DOHH2 (cell line): ENCODE measurements around the gene LDLRAD4.

Source experiments
- H3F3A ChIP-seq: fragments of 200-600 bp; sonication (generic), shearing (Covaris generic); 2 replicates; pipeline ENCODE4 v1.6.0; 2016; ENCODE audit warnings: antibody characterized with exemption, mild to moderate bottlenecking; ENCODE audit not compliant: control insufficient read depth, insufficient read depth
- H3K27ac ChIP-seq: fragments of 200-600 bp; sonication (generic); 2 replicates; pipeline ENCODE4 v1.5.1; 2014; ENCODE audit warnings: low read depth, mild to moderate bottlenecking, low read length, moderate library complexity
- H3K27me3 ChIP-seq: fragments of 200-600 bp; sonication (generic); 2 replicates; pipeline ENCODE4 v1.6.1; 2014; ENCODE audit warnings: mild to moderate bottlenecking, low read length, mixed read lengths; ENCODE audit not compliant: control insufficient read depth
- H3K36me3 ChIP-seq: fragments of 200-600 bp; sonication (generic); 2 replicates; pipeline ENCODE4 v1.6.1; 2014; ENCODE audit warnings: mild to moderate bottlenecking, low read length, moderate library complexity, mixed read lengths; ENCODE audit not compliant: control insufficient read depth
- H3K4me1 ChIP-seq: fragments of 200-600 bp; sonication (generic); 2 replicates; pipeline ENCODE4 v1.6.1; 2014; ENCODE audit warnings: mild to moderate bottlenecking, low read length, mixed read lengths; ENCODE audit not compliant: control insufficient read depth
- H3K4me2 ChIP-seq: fragments of 200-600 bp; sonication (generic); 2 replicates; pipeline ENCODE4 v1.6.0; 2014; ENCODE audit warnings: mild to moderate bottlenecking, low read length, moderate library complexity
- H3K4me3 ChIP-seq: fragments of 200-600 bp; sonication (generic); 2 replicates; pipeline ENCODE4 v1.5.1; 2014; ENCODE audit warnings: mild to moderate bottlenecking, low read length, mixed read lengths
- H3K79me2 ChIP-seq: fragments of 200-600 bp; sonication (generic); 2 replicates; pipeline ENCODE4 v1.6.1; 2014; ENCODE audit warnings: mild to moderate bottlenecking, low read length, mixed read lengths; ENCODE audit not compliant: control insufficient read depth
- H3K9me2 ChIP-seq: fragments of 200-600 bp; sonication (generic); replicated peaks from 2 replicates; pipeline ENCODE4 v1.6.1; 2014; ENCODE audit warnings: mild to moderate bottlenecking, low read length, mixed read lengths; ENCODE audit not compliant: control insufficient read depth
- H3K9me3 ChIP-seq: fragments of 200-600 bp; sonication (generic); 2 replicates; pipeline ENCODE4 v1.6.1; 2014; ENCODE audit warnings: antibody characterized with exemption, low read length, mixed read lengths; ENCODE audit not compliant: control insufficient read depth, insufficient read depth
- H4K20me1 ChIP-seq: fragments of 200-600 bp; sonication (generic); 2 replicates; pipeline ENCODE4 v1.6.0; 2014; ENCODE audit warnings: low read depth, mild to moderate bottlenecking, antibody characterized with exemption, low read length, moderate library complexity; ENCODE audit not compliant: control insufficient read depth, insufficient read depth
- CTCF ChIP-seq: fragments of 200-600 bp; sonication (generic); IDR thresholded peaks from one replicate; pipeline ENCODE4 v1.5.1; 2014; ENCODE audit warnings: antibody characterized with exemption, mild to moderate bottlenecking, low read depth, low read length; ENCODE audit not compliant: poor library complexity, severe bottlenecking
- EZH2phosphoT487 ChIP-seq: fragments of 200-600 bp; sonication (generic); IDR thresholded peaks from 2 replicates; pipeline ENCODE4 v1.6.1; 2017; ENCODE audit warnings: borderline replicate concordance, mild to moderate bottlenecking, antibody characterized with exemption, low read length, moderate library complexity, mixed read lengths

LDLRAD4 gene

GRCh38 chr18:13592246-13592645 is 373.7 kb downstream of the LDLRAD4 start:
- H3K27ac ChIP-seq = no peak overlapping the region
- H3F3A ChIP-seq = peaks cover 4% of the 10 kb centered on the region; the same call in 1 of the 2 replicates
- H3K4me1 ChIP-seq = peaks cover 40% of the 10 kb centered on the region
- H3K9me2 ChIP-seq = no peaks in the 10 kb centered on the region
- no peak overlapping the region for H3K4me3 ChIP-seq
- H3K36me3 ChIP-seq = no peaks in the 10 kb centered on the region
- no peak for TF ChIP-seq EZH2phosphoT487
- TF ChIP-seq CTCF = no peak
- no peak overlapping the region; the same call in 1 of the 2 replicates for H3K4me2 ChIP-seq
- peaks cover 21% of the 10 kb centered on the region for H3K9me3 ChIP-seq
- no peaks in the 10 kb centered on the region for H3K79me2 ChIP-seq
- no peaks in the 10 kb centered on the region for H3K27me3 ChIP-seq
- H4K20me1 ChIP-seq = no peaks in the 10 kb centered on the region

- no peak for TF ChIP-seq EZH2phosphoT487
- TF ChIP-seq CTCF = no peak
- no peak overlapping the region for H3K4me3 ChIP-seq
- H3K27me3 ChIP-seq = no peaks in the 10 kb centered on the region
- H3K4me1 ChIP-seq = peaks cover 31% of the 10 kb centered on the region
- H3F3A ChIP-seq = no peaks in the 10 kb centered on the region
- H3K9me3 ChIP-seq = peaks cover 40% of the 10 kb centered on the region
- H3K79me2 ChIP-seq = no peaks in the 10 kb centered on the region
- H3K27ac ChIP-seq = no peak overlapping the region
- no peaks in the 10 kb centered on the region for H3K36me3 ChIP-seq
- no peak overlapping the region for H3K4me2 ChIP-seq
- no peaks in the 10 kb centered on the region for H4K20me1 ChIP-seq
- no peaks in the 10 kb centered on the region for H3K9me2 ChIP-seq
Measured at GRCh38 chr18:13594551-13594950, 376.0 kb downstream of the LDLRAD4 start.

DNA sequence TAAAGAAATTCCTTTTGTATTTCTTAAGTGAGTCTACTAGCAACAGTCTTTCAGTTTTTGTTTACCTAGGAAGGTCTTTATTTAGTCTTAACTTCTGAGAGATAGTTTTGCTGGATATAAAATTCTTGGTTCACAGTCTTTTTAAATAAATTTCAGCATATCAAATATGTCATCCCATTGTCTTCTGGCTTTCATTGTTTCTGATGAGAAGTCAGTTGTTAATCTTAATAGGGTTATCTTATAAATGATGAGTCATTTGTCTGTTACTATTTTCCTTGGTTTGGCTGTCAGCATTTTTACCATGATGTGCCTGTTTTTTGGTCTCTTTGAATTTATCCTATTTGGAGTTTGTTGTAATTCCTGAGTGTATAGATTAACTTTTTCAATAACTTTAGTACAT is 378.5 kb downstream of the LDLRAD4 start:
- peaks cover 2% of the 10 kb centered on the region; the same call in 1 of the 2 replicates for H3F3A ChIP-seq
- H3K36me3 ChIP-seq = no peaks in the 10 kb centered on the region; the same call in 1 of the 2 replicates
- peaks cover 36% of the 10 kb centered on the region for H3K4me1 ChIP-seq
- H3K4me3 ChIP-seq = no peak overlapping the region
- no peak overlapping the region for H3K4me2 ChIP-seq
- H3K9me3 ChIP-seq = peaks cover 40% of the 10 kb centered on the region
- H3K27me3 ChIP-seq = no peaks in the 10 kb centered on the region
- no peaks in the 10 kb centered on the region for H4K20me1 ChIP-seq
- no peaks in the 10 kb centered on the region for H3K9me2 ChIP-seq
- H3K79me2 ChIP-seq = no peaks in the 10 kb centered on the region
- no peak overlapping the region for H3K27ac ChIP-seq
- TF ChIP-seq EZH2phosphoT487 (no peak), CTCF (no peak)

GRCh38 chr18:13598591-13598990 is 380.0 kb downstream of the LDLRAD4 start:
- no peak for TF ChIP-seq EZH2phosphoT487
- TF ChIP-seq CTCF = no peak
- H3F3A ChIP-seq = peaks cover 5% of the 10 kb centered on the region; the same call in 1 of the 2 replicates

More at GRCh38 chr18:13598591-13598990, 380.0 kb downstream of the LDLRAD4 start:
- Histone ChIP-seq H3K4me2 (no peak overlapping the region), H3K27ac (no peak overlapping the region), H3K9me2 (no peaks in the 10 kb centered on the region), H4K20me1 (no peaks in the 10 kb centered on the region), H3K4me3 (no peak overlapping the region), H3K4me1 (peaks cover 35% of the 10 kb centered on the region), H3K9me3 (peaks cover 40% of the 10 kb centered on the region), H3K79me2 (no peaks in the 10 kb centered on the region), H3K27me3 (no peaks in the 10 kb centered on the region), H3K36me3 (no peaks in the 10 kb centered on the region; the same call in 1 of the 2 replicates)
